Stimulated activated CD8-positive, alpha-beta memory T cell treated with anti-CD3 and anti-CD28 coated beads, Interleukin-15, amount 100 ng/mL, for 4 hours (primary cell): Measurements from ENCODE around the gene CD40LG.

Experiments used
- DNase-seq, 2 donors: peaks; one replicate each; pipeline ENCODE4 v3.0.0-alpha.2; 2020; ENCODE audit warnings: low read depth in 2 of 2

The CD40LG gene

DNA sequence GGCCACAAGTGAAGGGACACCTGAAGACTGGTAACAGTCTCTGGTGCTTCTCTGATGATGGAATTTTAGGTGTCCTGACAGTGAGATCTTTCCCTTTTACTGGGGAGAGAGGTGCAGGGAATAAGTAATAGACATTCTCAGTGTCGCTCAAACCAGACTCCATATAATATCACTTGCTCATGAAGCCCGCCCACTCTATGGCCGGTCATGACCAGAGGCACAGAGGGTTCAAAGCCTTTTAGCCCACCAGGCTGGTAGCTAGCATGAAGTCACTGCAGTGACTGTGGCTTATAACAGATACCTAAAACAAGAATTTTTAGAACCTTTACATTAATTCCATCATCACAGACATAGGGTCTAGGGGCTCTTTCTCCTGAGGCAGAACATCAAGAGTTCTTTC is 2.9 kb downstream of the CD40LG start:
- DNase-seq: no peak

DNA sequence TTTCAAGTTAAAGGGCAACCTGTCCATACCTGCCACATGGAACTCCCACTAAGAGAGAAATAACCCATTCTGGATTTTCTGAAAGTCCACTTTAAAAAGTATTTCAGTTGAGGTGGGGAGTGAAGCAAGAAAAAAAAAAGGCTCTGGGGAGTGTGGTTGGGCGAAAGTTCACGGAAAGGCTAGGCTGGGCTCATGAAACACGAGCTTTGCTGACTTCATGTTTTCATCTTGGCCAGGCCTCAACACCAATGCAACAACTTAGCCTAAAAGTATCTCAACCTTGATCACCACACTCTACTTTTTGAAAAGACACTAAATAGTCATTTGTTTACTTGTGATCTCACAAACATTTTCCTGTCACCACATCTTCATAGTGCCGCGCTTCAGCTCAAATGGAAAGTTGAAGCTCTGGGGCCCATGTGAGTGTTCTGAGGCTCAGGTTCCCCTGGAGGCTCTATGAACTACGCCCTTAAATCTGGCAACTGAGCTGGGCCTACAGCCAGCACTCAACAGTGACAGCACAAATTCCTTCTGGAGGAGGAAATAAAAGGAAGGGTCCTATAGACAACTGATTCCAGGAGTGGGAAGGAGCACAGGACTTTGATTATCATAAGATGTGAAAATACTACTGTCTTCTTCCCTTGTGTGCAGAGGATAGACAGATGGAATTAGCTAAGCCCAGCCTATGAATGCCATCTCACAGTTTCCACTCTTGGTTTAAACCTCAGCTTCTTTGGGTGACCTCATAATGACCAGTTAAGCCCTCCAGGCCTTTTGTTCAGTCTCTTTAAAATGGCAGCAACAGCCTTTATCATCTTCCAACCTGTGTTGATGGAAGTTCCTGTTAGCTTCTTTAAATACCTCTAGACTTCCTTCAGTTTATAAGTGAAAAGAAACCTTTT is 5.1 kb downstream of the CD40LG start:
- no peak for DNase-seq

DNA sequence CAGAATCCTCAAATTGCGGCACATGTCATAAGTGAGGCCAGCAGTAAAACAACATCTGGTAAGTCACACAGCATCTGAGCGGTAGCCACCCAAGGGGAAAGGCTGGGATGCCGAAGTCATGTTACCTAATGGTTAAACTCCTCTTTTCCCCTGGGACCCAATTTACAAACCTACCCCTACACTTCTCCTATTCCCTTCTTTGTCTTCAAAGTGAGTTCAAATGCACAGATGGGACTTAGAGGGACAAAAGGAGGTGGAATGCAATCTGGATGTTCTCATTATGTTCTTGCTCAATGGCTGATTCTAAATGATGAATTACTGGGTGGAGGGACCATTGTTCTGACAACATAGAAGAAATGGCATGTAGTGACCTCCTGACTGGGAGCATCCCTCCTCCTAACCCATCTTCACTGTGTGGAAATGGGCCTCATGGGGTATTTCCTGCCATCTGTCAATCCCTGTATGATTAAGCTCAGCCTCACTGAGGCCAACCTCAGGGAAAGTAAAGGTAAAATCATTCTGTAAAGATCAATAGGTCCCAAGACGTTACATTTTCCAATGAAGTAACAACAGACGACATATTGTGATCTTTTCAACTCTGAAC is 8.5 kb downstream of the CD40LG start:
- DNase-seq: no peak

DNA sequence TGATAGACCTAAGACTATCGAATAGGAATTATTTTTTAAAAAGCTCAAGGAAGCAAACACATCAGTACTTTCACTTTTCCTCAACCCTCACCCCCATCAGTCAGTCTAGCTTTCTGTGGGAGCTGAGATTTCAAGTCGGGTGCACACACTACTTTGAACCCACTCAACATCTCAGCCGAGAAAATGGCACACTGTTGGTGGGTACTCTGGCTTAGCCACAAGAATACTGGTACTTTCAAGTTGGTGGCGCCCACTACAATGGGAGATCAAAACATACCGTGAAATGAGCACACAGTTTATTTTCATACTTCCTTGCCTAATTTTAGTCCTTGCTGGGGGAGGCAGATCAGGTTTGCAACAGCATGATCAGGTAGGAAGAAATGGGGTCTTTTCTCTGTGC is 10.2 kb downstream of the CD40LG start:
- no peak for DNase-seq

DNA sequence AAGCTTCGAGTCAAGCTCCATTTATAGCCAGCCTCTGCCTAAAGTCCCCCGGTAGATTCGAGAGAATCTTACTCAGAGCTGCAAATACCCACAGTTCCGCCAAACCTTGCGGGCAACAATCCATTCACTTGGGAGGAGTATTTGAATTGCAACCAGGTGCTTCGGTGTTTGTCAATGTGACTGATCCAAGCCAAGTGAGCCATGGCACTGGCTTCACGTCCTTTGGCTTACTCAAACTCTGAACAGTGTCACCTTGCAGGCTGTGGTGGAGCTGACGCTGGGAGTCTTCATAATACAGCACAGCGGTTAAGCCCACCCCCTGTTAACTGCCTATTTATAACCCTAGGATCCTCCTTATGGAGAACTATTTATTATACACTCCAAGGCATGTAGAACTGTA is 11.2 kb downstream of the CD40LG start:
- no peak for DNase-seq

DNA sequence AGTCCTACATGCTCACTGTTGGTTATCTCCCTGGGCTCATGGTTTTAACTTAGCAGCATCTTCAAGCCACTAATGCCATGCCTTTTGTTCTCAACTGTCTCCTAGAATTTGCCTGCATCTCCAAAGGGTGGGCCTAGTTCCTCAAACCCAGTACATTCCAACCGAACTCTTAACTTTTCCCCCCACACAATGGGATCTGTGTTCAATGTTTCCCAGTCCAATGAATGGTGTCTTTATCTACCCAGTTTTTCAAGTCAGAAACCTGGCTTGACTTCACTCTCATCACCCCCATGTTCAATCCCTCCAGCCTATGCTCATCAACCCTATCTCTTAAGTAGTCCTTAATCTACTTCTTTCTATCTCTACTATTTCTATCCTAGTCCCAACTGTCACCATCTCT is 12.9 kb downstream of the CD40LG start:
- no peak for DNase-seq

DNA sequence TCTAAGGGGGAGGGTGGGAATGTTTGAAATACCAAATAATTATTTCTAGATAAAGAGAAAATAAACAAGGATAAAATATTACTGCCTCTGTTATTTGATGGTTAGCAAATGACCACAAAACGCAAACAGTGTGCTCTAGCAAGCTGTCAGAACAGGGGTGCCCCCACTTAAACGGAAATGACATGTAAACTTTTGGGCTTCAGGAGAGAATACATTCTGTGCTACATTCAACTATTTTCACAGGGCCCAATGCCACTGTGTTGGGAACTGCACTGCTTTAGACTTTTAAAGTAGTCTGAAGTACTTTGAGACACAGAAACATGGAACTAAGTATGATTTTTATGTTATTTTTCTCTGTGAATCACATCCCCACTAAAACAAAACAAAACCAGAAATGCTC is 14.1 kb downstream of the CD40LG start:
- no peak for DNase-seq

DNA sequence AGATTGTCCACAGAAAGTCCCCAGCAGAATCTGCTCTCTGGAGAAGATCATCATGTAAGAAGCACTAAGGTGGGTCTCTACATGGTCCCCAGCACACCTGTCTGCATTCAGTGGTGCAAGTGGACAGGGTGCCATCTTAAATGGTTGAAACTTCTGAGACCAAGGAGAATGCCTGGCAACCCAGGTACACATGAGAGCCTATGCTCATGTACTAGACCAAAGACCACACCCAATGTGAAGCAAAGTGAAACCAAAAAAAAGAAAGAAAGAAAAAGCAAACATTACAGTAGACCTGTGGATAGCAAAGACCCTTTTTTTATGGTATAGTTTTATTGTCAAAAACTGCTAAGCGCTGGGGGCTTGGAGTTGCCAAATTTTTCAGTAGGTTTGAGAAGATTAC is 15.0 kb downstream of the CD40LG start:
- no peak for DNase-seq

DNA sequence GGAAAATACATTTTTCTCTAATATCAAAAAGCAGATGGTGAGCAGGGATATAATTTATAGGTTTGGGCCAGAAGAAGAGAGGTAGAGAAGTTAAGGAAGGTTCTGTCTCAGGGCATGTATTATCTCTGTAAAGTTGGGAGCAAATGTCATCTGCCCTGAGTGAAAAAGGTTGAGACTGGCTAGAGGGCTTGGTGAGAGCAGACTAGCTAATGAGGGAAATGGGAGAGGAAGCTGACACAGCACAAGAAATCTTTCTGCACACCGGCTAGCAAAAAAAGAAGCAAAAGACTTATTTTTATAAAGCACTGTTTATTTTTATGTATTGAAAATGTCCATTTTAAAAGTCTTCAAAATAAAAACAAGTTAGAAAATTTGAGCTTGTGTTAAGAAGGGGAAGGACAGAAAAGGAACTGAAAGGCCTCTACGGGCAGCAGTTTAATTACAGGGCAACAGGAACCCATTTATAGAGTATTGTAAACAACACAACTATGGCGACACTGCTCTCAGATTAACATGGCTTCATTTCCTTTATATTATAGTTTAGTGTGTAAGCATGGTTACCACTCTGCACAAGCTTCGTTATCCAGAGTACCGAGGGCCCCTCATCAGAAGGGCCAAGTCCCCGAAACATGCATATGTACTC is 17.4 kb downstream of the CD40LG start:
- DNase-seq: no peak

DNA sequence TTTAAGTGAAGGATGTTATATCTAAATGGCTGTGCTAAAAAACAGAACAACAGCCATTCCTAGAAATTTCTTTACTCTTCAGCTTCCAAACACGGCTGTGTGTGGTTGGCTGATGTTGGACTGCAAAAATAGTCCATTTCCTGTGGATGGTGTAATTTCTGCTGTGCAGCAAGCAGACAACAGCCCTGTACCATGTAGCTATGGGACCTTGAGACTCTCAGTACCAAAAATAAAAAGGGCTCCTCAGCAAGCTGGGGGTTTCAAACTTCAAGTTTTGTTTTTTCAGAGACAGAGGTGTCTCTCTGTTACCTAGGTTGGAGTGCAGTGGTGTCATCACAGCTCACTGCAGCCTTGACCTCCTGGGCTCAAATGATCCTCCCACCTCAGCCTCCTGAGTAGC is 18.1 kb downstream of the CD40LG start:
- no peak for DNase-seq

DNA sequence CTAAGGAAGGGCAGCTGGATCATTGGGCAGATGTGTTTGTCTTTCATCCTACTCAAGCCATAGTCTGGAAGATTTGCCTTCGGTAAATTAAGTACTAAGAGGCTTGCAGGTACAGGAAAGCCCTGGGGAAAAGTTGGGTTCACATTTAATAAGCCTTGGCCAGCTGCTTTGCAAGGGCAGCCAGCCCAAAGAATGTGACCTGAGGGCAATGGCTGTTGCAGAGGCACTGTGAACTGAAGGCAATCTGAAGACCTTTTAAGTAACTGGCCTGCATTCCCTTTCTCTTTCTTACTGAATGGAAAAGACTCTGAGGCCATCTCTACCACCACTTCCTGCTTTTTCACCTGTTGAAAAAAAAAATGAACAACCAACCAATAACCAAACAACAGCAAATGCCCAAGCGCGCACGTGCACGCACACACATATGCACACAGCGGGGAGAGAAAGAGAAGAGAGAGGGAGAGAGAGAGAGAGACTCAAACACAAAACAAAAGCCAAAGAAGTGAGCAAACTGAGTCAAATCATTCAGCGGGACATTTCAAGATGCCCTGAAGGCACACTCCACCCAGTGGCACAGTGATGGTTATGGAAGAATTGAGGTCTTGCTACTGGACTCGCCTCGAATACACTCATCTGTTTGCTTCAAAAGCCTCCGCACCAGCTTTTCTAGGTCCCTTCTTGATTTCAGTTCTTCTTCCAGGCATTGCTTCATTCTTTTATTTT is 19.6 kb downstream of the CD40LG start:
- DNase-seq: no peak

DNA sequence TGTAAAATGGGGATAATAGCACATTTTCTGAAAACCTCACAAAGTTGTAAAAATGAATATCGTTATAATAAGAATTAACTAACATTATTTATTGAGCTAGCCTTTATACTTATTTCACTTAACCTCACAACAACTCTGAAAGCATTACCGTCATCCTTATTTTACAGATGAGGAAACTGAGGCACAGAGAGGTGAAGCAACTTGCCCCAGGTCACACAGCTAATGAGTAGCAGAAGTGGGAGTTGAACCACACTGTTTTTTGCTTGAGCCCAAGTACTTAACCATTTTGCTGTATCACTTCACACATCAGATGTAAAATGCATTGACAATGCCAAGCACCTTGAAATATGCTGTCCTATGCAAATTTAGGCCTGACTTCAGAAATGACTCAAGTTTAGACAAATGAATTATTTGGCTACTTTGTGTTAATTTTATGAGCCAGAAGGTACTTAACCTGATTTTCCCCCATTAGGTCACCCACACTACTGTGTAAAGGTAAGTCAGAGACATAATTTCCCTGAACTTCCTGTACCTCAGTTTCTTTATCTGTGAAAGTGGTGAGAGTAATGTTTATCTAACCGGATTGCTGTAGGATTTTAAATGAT is 23.1 kb downstream of the CD40LG start:
- no peak for DNase-seq

DNA sequence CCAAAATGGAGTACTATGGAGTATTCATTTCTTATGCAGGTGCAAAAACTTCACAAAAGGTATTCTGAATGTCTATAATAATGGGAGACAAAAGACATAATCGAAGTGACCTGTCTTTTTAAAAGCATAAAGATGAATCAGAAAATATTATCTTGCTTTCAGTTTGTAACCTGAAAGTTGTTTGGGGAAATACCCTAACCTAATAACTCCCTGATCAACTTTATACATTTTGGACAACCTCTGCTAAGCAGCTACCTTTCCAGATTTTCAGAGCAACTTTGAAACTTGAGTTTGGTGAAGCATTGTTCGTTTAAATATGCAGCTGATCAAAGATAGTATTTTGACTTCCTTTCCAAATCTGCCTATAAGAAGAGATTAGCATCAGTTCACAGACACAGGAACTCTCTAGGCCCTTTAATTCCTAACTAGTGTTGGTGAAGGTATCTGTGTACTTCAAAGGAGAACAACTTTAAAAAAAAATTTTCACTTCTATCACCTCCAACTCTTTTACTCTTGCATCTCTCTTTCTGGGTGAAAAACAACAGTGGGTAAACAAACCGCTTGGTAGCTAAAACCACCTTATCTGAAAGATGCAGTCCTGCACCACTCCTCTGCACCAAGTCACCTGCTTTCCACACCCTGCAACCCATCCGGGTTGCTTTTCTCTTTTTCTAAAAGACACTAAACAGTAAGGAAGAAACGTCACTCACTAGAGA is 26.5 kb downstream of the CD40LG start:
- DNase-seq: no peak

DNA sequence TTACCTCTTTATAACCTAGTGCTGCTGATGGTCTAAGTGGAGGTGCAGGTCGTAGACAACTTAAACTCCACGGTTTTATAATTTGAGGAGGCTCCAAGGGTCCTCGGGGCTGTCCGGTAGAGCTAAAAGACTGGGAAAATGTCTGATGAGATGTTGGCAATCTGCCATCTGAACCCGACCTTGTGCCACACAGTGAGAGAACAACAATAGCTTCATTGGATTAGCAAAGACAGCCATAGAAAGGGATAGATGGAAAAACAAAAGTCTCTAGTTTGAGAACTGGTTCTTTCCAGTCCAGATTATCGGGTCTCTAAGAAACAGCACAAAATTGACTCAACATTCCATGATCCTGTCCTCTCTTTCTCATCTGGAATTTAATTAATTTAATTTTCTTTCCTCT is 31.6 kb downstream of the CD40LG start:
- DNase-seq: no peak

DNA sequence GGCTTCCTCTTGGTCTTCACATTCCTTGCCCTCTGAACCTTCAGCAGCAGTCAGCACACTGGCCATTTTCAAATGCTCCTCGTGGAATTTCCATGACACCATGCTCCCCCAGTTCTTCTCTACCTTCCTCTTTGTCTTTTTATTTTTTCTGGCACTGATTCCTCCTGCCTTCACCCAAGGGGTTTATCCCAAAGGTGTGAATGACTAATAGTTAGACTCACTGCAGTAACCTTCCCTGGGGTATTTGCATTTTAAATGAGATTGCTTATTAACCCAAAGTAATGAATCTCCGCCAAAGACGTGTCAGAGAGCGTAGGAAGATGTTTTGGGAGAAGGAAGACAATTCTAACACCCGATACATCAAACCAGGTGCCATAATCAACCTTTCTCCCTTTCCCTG is 36.2 kb downstream of the CD40LG start:
- no peak for DNase-seq

DNA sequence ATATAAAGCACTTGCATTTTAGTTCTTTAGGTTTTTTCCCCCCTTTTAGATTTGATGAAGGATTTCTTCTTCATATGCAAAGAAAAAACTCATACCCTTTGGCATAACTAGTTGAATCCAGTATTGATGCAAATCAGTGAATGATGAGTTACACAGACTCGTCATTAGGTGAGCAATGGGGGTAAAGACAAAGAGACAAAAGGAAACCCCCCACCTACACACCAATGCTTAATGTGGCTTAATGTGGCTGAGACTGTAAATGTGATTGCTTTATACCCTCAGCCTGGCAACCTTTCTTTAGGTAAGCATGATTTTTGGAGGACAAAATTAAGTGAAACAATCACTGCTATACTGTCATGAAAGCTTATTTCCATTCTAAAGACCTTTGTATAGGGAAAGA is 39.5 kb downstream of the CD40LG start:
- peak in 1 of 2 donors; percentile 28 for DNase-seq

DNA sequence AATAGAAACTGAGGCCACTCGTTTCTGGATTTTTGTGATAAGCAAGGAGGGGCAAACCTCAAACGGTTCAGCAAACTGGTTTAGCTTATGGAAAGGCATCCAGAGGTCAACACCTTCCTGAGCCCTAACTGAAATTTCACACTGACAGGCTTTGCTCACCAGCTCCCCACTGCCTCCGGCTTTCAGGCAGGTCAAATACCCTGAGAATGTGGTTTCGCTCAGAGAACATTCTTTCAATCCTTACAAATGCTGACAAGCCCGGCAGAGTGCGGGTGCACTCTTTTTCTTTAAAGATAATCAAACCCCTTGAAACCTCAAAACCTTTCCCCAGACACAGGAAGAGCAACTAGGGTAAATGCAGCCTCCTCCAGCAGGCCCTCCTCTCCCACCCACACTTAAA is 41.5 kb downstream of the CD40LG start:
- no peak for DNase-seq

DNA sequence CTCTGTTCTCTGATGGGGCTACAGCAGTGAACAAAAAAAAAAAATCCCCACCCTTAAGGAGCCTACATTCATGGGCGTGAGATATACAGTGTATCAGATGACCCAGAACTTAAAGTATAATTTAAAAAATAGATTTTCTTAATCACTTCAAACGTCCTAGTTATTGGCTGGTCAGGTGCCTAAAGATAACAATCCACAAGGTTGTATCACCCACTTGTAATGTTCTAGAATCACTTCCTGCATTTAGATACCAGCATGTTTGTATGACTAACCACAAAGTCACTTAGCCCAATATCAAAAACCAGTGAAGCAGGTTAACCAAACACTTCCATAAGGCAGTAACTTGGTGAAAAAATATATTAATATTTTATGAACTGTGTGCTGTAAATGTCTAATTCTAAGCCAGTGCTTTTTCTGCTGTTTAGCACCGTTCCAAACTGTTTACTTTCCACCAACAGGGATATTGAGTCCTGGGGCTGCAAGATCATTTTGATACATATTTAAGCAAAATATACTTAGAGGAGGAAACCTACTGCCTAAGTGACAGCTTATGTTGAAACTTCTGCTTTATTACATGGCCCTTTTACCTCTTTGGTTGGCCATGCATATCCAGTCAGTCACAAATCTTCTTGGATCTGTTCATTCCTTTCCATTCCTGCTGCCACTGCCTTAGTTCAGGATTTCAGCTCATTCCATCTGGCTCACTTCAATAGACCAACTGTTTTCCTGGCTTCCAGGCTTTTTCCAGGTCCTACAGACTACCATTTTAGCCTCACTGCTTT is 43.3 kb downstream of the CD40LG start:
- DNase-seq: no peak

DNA sequence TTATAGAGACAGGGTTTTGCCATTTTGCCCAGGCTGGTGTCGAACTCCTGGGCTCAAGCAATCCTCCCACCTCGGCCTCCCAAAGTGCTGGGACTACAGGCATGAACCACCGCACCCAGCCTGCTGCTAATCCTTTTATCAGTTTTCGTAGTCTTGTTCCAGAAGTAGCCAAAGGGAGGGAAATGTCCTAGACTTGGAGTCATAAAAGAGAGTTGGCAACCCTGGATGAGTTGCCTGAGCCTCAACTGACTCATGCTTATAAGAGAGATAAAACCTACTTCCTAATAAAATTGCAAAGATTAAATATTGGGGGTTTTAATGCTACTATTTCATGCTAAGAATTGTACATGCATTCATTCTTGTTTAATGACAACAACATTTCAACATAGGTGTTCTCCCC is 44.3 kb downstream of the CD40LG start:
- DNase-seq: no peak

DNA sequence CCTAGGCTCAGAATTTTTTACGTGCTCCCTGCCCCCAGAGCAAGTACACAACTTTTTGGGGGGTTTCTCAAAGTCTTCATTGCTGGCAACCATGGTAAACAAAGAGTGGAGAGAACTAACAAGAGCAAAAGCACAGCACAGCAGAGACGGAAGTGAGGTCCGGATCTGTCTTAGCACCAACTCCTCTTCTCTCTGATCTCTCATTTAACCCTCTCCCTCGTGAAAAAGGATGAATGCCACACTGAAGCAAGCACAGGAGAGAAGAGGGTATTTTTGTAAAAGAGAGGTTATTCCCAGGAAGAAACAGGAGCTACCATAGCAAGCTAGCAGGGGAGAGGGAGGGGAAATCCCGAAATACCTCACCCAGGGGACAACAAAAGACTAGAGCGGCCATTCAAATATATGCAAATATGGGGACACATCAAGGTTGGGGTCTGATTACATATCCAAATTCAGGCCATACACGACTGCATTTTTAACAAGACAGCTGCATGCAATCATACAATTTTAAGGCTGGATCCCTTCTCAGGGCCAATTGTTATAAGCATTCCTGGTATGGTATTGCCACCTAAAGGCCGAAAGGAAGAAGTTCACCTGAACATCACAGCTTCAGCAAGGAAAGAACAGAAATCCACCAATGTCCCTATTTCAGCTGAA is 46.6 kb downstream of the CD40LG start:
- no peak for DNase-seq
